Measurements from ENCODE around the gene GRIK3.

The GRIK3 gene

DNA sequence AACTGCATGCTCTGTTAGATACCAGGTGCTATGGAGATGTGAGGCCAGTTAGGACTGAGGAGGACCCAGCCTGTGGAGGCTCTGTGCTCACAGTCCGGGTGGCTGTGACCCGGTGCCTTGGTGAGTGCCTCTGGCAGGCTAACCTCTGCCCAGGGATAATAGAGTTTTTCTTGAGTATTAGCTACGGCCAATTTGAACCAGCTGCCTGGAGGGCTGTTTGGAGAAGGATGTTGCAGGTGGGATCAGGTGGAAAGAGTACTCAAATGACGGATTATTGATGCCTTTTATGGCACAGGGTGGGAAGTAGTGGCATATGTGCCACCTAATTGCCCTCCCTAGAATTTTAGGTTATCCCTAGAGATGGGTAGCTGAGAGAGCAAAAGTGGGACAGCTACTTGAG lies 182.7 kb downstream of the GRIK3 start:
- no peak for DNase-seq (ENCODE audit: low read depth)

DNA sequence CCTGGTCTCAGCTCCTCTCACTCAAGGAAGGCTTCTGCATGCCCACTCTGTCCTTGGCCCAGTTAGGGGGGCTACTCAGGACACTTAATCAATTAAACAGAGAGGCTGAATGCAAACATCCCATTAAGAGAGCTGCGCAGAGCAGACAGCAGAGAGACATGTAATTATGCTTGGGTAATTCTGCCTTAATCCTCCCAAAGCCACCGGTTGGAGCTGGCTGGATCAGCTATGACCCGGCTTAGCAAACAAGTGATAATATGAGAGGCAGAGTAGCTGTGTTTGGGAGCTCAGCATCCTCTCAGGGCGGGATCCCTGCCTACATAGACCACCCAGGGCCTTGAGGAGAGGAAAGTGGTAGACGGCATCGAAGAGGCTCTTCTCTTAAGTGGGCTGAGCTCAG lies 183.2 kb downstream of the GRIK3 start:
- no peak for DNase-seq (ENCODE audit: low read depth)

DNA sequence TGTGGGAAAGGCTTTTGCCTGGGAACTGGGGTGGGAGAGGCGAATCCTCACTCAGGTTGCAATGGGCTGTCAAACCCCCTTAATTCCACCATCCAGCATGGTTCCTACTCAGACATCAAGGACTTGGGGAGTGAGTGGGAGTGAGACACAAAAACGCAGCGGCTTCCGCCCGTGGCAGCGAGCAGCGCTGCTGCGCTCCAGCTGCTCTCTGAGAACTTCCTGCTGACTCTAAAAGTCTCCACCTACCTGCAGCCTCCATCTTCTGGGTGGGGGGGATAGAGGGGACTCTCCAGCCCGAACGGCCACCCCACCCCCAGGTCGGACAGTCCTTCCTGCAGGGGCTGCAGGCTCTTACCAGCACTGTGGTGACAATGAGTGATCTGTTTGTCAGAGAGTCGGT lies 184.4 kb downstream of the GRIK3 start:
- no peak for DNase-seq (ENCODE audit: low read depth)

DNA sequence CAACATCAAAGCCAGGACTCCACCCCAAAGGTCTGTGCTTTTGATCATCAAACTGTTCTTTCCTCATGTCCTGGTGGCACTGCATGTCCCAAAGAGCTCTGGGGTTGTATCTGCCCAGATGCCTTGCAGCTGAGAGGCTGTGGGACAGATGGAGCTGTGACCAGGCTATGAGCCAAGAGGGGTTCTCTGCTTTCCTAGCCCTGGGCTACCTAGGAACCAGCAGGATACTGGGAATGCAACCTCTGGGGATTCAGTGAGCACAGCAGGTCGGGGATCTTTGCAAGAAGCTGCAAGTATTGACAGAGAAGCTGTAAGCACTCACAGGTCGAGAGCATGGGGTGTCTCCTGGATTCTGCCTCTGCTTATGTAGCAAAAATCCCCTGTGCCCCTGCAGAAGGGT lies 186.6 kb downstream of the GRIK3 start:
- DNase-seq (ENCODE audit: low read depth), result no peak

DNA sequence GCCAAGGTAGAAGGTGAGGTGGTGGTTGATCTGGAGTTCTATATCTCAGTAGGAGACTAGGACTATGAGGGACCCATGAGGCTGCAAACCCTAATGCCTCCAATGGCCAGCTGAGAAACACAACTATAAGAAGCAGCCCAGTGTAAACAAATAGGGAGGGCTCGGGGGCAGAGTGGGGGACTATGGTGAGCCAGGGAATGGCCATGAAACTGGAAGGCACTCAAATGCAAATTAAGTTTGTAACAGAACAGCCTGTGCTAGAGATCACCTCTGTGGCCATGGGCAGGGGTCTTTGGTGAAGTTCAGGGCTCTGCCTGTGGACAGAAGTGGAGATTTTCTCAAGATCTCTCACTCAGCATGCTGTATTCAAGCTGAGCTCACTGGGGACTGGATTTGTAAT lies 187.1 kb downstream of the GRIK3 start:
- DNase-seq (ENCODE audit: low read depth), result no peak

DNA sequence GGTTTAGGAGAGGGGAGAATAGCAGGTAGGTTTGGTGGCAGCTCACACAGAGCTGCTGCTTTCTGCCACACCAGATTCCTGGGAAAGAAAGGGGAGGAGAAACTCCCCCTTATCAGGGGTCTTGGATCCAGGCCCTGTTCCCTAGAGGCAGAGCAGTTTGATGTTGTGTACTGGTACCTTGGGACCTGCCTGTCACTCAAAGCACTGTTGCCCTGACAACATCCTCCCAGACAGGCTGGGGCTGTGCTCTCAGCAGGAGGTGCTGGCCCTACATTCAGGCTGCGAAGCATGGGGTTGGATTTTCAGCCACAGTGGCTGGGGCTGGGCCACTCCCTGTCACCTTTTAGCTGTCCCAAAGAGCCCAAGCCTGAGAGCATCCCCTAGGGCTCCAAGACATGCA lies 188.0 kb downstream of the GRIK3 start:
- no peak for DNase-seq (ENCODE audit: low read depth)

DNA sequence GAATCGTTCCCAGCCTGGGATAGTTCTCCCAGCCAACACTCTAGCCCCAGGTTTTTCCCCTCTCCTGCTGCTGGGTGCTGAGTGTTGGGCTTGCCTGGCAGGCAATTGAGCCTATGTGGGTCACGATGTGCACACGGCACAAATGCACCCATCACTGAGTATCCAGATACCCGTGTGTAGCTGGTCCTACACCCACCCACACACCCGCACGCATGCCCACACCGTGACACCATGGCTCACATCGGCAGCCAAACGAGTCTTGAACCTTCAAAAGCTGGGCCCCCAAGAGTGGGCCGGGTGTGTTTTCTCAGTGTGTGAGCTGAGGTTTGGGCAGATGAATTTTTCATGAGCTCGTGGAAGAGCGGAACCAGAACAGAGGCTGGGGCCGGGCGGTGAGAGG lies 188.5 kb downstream of the GRIK3 start:
- no peak for DNase-seq (ENCODE audit: low read depth)

DNA sequence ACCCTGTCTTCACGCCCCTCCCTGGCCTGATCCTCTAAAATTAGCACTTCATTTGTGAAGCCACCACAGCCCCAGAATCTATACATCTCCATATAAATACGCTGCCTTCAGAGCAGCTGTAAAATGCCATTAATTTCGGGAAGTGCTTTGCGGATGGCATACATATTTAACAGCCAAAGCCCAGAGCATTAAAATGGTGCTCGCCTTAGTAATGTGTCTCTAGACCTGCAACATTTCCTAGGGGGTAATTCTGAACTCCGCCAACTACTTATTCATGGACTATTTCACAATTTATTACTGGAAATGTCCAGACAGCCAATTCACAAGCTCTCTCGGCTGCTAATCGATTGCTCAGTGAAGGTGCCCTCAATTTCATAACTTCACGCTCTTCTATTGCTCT lies 189.4 kb downstream of the GRIK3 start:
- no peak for DNase-seq (ENCODE audit: low read depth)

DNA sequence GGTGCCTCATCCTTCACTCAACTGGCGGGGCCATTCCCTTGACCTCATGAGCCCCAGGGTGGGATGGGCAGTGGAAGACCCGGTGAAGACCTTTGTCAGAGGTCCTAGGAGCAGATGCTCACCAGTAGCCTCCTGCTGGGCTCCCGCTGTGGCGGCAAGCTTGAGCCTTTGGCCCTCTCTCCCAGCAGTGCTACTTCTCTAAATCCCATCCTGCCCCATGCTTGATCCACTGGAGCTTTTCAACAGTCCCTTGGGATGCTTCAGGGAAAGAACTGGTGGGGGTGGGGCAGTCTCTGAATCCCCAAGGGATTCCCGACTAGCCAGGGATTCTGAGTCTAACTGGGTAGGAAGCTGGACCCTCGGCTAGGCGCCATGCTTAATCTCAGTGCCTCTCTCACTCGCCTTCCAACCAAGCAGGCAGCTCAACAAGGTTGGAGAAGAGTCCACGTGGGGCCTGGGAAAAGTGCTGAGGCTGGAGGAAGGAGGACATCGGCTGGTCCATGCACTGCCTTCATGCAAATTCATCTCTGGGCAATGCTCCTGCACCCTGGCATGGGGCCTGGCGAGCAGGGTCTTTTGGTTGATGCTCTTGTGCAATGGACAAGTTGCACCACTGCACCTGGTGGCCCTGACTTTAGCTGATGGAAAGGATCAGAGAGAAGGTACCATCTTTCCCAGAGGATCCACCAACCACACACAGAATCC lies 190.3 kb downstream of the GRIK3 start:
- no peak for DNase-seq (ENCODE audit: low read depth)

DNA sequence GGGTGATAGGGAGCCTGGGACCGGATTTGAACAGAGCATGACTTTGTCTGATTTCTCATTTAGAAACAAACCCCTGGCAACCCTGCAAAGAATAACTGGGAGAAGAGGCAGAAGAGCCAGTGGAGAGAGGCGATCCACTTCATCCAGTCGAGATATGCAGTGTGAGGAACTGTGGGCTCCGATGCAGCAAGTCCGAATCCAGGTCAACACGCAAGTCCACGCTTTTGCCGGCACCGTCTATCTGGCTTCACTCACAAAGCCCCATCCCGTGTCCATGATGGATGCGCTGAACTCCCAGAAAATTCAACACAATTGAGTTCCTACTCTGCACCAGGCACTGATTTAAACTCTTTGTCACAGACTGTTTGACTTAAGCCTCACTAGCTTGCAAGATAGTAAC lies 191.3 kb downstream of the GRIK3 start:
- no peak for DNase-seq (ENCODE audit: low read depth)

DNA sequence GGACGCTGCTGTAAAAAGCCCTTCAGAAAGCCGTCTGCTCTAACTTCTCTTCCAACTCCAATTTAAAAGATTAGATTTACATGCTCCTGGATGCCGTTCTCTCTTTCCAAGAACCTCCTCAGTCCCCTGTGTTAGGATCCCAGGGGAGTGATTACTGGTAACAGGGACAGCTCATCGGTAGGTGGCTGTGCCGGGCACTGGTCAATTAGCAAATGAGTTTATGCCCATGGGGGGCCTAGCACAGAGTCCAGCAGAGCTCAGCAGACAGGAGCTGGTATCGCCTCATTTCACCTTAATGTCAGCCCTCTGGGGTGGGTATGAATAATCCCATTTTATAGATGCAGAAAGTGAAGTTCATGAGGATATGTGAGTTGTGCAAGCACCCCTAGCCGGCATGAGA lies 191.9 kb downstream of the GRIK3 start:
- no peak for DNase-seq (ENCODE audit: low read depth)

DNA sequence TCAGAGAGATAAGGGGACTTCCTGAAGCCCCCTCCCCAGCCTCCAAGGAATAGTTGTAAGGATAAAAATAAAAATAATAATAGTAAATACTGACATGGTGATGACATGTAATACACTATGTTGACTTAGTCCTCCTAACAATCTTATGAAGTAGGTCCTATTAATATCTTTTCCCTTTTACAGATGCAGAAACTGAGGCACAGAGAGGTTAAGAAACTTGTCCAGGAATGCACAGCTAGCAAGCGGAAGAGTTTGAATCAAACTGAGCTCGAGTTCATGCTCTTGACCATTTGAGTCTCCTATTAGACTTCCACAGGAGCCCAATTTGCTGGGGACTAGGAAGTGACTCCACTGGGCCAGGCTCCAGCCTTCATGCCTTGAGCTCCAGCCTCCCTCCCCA lies 194.8 kb downstream of the GRIK3 start:
- DNase-seq (ENCODE audit: low read depth), result no peak

DNA sequence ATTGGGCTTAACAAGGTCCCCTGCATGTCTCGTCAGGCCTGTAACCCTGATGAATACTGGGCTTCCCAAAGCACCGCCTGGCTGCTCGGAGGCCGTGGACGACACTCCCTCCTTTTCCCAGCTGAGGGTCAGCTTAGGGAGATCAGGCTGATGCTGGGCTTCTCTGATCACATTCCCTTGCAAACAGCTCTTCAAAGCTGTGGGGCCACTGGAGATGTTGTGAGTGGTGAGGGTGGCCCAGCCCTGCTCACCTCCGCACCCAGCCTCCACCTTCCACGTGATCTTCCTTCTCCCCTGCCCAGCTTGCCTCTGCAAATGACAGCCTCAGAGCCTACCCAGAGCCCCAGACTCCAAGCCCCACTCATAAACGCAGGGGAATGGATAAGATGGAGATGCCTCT lies 195.4 kb downstream of the GRIK3 start:
- no peak for DNase-seq (ENCODE audit: low read depth)

DNA sequence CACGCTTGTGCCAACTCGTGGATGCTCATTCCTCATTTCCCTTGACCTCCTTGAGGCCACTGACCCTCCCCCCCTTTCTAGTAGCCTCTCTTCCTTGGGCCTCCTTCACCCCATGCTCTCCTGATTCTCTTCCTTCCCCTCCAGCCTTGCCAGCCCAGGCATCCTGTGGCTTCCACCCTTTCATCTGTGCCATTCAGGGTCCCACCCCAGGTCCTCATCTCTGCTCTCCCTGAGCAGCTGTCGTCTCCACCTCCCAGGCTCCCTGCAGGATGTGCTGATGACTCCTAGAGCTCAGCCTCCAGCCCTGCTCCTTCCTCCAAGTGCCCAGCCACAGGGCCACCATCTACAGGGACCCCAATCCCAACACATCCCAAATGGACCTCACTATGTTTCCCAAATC lies 197.4 kb downstream of the GRIK3 start:
- no peak for DNase-seq (ENCODE audit: low read depth)

DNA sequence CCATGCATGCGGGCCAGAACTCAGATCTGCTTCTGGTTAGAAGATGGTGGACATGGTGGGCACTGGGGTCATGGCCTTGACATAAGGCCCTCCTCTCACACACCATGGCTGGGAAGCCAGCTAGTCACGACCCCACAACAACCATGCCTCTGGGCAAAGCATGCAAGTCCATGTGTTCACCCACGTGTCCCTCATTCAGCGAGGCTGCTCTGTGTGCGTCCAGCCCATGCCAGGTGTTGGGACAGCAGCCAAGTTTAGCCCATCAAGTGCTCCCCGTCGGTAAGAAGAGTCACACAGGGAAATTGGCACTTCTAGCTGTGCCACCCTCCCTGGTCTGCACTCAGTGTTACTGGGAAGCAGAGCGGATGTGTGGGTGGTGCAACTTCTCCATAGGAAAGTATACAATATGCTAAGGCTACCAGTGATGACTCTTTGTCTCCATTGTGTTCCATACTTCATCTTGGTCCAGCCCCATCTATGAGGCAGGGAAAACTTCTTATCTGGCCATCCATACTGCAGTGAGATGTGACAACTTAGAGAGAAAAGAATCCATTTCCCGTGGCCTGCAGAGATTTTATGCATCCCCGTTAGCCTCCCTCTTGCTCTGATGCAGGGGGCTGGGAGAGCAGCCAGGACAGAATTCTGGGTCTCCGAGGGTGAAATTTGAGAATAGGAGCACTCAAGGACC lies 198.0 kb downstream of the GRIK3 start:
- no peak for DNase-seq (ENCODE audit: low read depth)

DNA sequence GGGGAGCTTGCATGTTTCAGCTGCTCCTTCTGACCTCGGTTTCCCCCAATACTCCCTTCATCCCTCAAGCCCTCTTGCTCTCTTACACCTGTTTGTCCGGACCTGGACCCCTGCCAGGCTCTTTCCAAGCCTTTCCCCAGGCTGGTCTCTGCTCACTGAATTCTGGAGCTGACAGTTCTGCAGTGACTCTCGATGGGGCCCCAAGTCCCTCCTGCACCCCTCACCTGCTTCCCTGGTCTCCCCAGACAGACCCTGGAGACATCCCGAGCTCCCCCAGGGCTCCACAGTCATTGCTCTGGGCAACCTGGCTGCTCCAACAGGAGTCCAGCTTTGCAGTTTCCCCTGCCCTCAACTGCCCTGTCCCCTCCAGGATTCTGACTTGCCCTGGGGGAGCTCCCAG lies 198.6 kb downstream of the GRIK3 start:
- no peak for DNase-seq (ENCODE audit: low read depth)

DNA sequence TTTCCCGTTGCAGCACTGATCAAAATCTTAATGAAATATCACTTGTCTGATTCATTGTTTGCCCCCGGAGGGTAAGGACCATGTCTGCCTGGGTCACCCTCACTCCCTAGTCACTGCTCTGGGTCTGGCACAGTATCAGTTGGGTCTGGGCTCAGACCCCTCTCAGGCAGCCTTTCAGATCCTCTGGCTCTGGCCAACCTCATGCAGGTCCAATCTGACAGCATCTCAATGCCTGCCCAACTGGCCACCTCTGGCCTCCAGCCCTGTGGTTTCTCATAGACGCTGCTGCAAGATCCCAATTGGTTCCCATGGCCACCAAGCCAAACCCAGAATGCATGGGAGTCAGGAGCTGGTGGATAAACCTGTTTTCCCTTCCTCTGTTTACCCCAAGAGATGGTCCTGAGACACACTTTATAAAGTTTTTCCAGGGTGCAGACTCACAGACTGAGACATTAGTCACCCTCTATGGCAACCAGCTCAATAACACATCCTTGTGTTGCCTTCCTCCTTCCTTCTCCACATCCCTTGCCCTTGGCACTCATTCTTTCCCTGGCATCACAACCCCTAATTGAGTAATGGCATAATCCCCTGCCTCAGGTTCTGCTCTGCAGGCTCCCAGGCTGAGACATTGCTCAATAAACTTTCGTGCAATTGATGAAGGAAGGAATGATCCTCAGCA lies 199.2 kb downstream of the GRIK3 start:
- DNase-seq (ENCODE audit: low read depth), result no peak

DNA sequence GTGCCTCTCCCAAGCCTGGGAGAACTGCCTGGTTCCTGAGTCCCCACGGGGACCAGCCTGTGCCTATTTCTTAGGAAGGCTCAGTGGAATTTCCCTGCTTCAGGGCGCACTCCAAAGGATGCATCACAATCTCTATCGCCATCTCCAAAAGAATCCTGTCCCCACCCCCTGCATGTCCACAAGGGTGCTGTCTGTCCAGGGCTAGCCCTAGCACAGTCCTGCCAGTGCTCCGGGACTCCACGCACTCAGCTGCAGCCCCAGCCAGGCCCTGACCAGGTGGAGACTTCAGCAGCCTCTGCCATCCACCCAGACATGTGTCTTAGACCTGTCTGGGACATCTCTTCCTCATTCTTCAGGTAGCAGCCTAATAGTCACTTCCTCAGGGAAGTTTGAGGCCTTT lies 199.7 kb downstream of the GRIK3 start:
- no peak for DNase-seq (ENCODE audit: low read depth)

DNA sequence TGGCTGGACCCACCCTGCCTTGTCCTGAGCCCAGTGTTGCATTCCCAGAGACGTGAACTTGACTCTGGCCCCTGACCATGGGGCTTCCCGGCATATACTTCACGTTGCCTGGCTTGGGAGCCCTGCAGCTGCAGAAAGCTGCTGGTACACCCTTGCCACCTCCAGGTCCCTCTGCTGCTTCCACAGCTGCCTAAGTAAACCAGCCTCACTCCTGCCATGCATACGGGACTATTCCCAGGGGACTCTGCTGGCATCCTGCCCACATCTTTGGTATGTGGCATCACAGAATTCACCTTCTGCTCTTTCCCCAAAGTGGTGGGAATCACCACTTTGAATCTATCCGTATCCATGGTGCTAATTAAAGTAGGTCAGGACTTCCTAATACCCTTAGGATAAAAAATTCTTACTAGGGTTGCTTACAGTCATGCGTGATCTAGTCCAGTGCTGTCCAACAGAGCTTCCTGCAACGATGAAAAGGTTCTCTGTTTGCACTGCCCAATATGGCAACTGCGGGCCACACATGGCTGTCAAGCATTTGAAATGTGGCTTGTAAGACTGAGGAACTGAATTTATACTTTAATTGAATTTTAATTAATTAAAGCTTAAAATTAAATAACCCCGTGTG lies 203.0 kb downstream of the GRIK3 start:
- DNase-seq (ENCODE audit: low read depth), result no peak

DNA sequence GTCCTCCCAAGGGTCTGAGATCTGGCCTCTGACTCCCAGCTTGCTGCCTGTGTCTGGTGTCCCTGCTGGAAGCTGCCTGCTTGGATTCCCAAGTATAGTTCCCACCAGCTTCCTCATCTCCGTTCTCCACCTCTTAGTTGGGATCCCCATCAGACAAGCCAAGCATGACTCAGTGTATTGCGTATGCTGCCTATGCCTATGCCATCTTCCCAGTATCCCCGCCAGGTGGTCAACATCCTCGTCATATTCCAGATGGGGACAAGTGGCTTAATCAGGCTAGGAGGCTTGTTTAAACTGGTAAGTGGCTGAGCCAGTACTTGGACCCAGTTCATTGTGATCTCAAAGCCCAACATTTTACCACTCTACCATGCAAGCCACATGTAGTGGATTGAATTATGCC lies 204.4 kb downstream of the GRIK3 start:
- no peak for DNase-seq (ENCODE audit: low read depth)

DNA sequence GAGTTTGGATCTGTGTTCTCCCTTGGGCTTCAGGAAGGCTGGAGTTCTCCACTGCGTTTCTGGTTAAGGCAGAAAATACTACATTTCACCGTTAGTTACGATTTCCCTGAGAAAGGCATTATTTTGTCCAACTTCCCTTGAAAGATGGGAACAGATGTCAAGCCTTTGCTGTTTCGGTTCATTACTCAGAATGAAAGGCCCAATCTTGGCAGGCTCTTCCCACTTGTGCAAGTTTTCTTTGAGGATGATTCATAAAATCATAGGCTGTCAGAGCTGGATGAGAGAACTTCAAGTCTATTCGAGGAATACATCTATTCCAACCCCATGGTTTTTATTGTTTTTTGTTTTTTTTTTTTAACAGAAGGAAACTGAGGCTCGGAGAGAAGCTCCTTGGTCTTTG lies 205.2 kb downstream of the GRIK3 start:
- no peak for DNase-seq (ENCODE audit: low read depth)

DNA sequence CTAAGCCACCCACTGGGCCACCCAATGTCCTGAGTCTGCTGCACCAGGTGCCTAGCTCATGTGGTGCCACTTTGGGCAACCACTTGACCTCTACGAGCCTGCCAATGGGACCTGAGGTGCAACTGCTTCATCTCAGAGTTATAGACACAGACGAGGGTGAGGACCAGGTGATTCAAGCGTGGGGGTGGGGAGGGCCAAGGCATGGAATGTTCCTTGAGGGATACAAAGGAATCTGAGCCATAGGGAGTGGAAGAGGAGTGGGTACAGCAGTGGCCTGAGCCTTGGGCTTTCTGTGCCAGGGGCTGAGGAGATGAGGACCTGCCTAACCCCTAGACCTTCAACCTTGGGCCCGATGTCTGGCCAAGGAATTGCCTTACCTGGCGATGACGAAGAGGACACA lies 209.1 kb downstream of the GRIK3 start:
- DNase-seq (ENCODE audit: low read depth), result no peak

DNA sequence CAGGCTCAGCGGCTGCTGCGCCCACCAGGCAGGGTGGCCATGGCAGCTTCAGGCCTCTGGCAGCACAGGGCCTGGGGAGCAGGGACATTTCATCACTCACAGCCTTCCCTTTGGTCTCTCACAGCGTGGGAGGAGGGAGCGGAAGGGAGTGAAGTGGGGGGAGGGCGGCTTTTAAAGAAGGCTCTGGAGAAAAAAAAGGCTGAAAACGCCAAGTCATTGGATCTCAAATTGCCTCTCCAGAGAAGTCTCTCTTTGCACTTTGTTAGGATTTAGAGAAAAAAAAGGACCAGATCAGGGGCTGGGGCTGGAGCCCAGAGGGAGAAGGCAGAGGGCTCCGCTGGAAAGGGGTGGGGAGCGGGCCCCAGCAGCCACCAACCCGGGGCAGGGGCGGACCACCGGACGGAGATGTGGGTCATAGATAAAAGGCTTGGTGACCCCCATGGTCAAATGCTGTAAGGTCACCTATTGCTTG lies 209.9 kb downstream of the GRIK3 start:
- no peak for DNase-seq (ENCODE audit: low read depth)
